Breast epithelium (tissue), 4 donors: ENCODE measurements around the gene PPP2CA. TPM values are rescaled to one million over a fixed set of nuclear protein-coding genes. Genes with fewer than 3 reads are reported as not detected.

ENCODE experiments used
- DNase-seq, 2 donors: peaks; one replicate each; pipeline ENCODE4 v3.0.0-alpha.2; 2019; ENCODE audit warnings: low spot score in 2 of 2
- H3K27ac ChIP-seq, 2 donors: fragments of 200-600 bp; sonication (generic) in 1 of 2; one replicate each; pipeline ENCODE4 v1.5.1; 2016 to 2019; ENCODE audit warnings: mild to moderate bottlenecking in 1 of 2
- H3K27me3 ChIP-seq, 2 donors: fragments of 200-600 bp; sonication (generic) in 1 of 2; one replicate each; pipeline versions ENCODE4 v1.5.1 to v1.6.0; 2017 to 2019; ENCODE audit warnings: control low read depth in 1 of 2, mild to moderate bottlenecking in 1 of 2
- H3K36me3 ChIP-seq: fragments of 200-600 bp; one replicate; pipeline ENCODE4 v1.5.1; 2019
- H3K4me1 ChIP-seq, 2 donors: fragments of 200-600 bp; sonication (generic); one replicate each; pipeline ENCODE4 v1.5.1; 2016 to 2019; ENCODE audit warnings: control low read depth in 1 of 2
- H3K4me3 ChIP-seq, 3 donors: fragments of 200-600 bp; sonication (generic); 1 replicate in 2 of 3; 2 replicates in 1 of 3; pipeline ENCODE4 v1.5.1; 2016 to 2019; ENCODE audit warnings: mild to moderate bottlenecking in 3 of 3, moderate library complexity in 2 of 3
- H3K9me3 ChIP-seq, 2 donors: fragments of 200-600 bp; sonication (generic) in 1 of 2; one replicate each; pipeline ENCODE4 v1.5.1; 2016 to 2019; ENCODE audit warnings: control low read depth in 1 of 2
- CTCF ChIP-seq, 3 donors: fragments of 450-650 bp; IDR thresholded peaks; one replicate each; pipeline ENCODE4 v1.5.1; 2016 to 2017; ENCODE audit warnings: antibody characterized with exemption in 3 of 3, mild to moderate bottlenecking in 3 of 3, moderate library complexity in 3 of 3
- POLR2A ChIP-seq: fragments of 450-650 bp; IDR thresholded peaks from one replicate; pipeline ENCODE4 v1.6.1; 2016; ENCODE audit warnings: antibody characterized with exemption, mild to moderate bottlenecking, moderate library complexity
- POLR2AphosphoS5 ChIP-seq, 3 donors: sonication (generic); formaldehyde crosslinking; IDR thresholded peaks; one replicate each; pipeline ENCODE4 v1.6.1; 2017; ENCODE audit warnings: antibody characterized with exemption in 3 of 3
- intact Hi-C: fragments of 100-400 bp; cut with DNase I; formaldehyde crosslinking; loops from one replicate; pipeline ENCODE4 v1.15.1; 2023; ENCODE audit warnings: low total_unique reads
- total RNA-seq, 3 donors: library from RNA; depleted of rRNA; stranded (reverse); fragments of >200 nt; gene quantifications; one replicate each; pipeline ENCODE4 v1.1.0, GENCODE V29; 2016

PPP2CA gene
- total RNA-seq, 3 donors from 2014 or later, result 101 to 152 (median 121) TPM

DNA sequence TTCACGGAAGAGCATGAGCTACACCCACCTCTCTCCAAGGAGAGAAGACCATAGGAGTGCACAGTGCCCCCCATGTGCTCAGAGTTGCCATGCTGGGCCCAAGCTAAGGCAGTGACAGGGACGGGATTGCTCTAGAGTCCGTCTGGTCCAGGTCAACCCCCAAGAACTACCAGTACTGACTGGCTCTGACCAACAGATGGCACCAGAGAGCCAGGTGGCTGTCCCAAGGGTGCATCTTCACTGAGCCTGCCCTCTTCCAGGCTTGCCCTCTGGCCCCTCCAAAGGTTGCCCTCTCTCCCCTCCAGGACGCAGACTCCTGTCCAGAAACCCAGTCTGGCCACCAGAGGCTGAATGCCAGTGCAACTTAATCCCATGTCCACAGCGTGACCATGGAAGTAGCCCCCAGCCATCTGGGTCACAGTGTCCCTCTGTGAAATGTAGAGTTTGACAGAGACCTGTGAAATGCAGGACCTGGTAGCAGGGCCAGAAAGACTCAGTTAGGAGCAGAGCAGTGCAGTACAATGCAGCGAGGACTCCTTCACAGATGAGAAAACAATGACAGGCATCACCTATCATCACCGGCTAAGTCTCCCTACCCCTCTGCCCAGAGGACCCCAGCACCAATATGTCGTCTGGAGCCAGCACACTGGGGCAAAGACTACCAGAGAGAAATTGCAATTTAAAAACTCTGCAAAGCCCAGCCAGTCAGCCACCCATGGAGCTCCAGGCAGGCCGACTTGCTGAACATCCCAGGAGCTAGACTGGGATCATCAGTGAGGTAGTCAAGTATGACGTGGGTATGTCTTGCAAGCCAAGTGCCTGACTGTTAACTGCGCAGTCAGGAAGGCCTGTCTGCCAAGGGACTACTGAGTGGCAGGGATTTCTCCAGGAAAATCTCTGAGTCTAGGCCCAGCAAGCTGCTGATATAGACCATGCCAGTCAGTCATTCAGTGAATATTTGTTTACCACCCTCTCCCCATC lies 41.4 kb downstream of the PPP2CA start:
- no peaks in the 10 kb centered on the region for H3K4me1 ChIP-seq
- TF ChIP-seq CTCF (IDR thresholded peaks at IDR 0.05), result peak; percentile 59 to 88 (median 76)
- no peak for TF ChIP-seq POLR2A
- no peak for TF ChIP-seq POLR2AphosphoS5 (IDR thresholded peaks at IDR 0.05)
- intact Hi-C loops, result no loop called here
- H3K27ac ChIP-seq, result no peak overlapping the region
- H3K27me3 ChIP-seq, result no peaks in the 10 kb centered on the region
- no peak overlapping the region for H3K4me3 ChIP-seq
- H3K9me3 ChIP-seq, result no peaks in the 10 kb centered on the region
- H3K36me3 ChIP-seq, result no peaks in the 10 kb centered on the region
- peak; percentile 41 to 76 for DNase-seq

GRCh38 chr5:134183481-134183880 lies 42.4 kb downstream of the PPP2CA start:
- H3K4me3 ChIP-seq, result no peak overlapping the region

DNA sequence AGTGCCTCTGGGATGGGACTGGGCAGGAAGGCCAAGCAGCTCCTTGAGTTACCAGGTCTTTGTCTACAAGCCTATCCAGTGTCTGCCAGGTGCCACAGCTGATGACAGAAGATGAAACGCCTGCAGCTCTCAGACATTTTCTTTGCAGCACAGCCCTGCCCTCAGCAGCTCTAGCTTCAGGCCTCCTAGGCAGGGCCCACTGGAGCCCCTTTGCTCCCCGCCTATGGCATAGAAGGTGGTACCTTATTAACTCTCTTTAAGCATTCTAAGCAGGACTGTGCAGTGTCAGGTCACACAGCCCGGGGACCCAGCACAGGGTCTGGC lies 47.8 kb downstream of the PPP2CA start:
- no peaks in the 10 kb centered on the region for H3K9me3 ChIP-seq
- no peaks in the 10 kb centered on the region for H3K27me3 ChIP-seq
- TF ChIP-seq POLR2A (no peak), POLR2AphosphoS5 (IDR thresholded peaks at IDR 0.05) (no peak), CTCF (IDR thresholded peaks at IDR 0.05) (no peak)
- H3K4me3 ChIP-seq, result peak overlapping the region in 1 of 3 donors; percentile 98
- H3K4me1 ChIP-seq, result peaks cover 0 to 15% of the 10 kb centered on the region in 2 donors
- intact Hi-C loops, result no loop called here
- no peaks in the 10 kb centered on the region for H3K36me3 ChIP-seq
- DNase-seq, result no peak
- H3K27ac ChIP-seq, result peak overlapping the region; percentile 100

More at GRCh38 chr5:134183481-134183880, 42.4 kb downstream of the PPP2CA start:
- Histone ChIP-seq H3K4me1 (no peaks in the 10 kb centered on the region), H3K27me3 (no peaks in the 10 kb centered on the region), H3K27ac (no peak overlapping the region), H3K9me3 (no peaks in the 10 kb centered on the region), H3K36me3 (no peaks in the 10 kb centered on the region)
- TF ChIP-seq POLR2AphosphoS5 (IDR thresholded peaks at IDR 0.05) (no peak), CTCF (IDR thresholded peaks at IDR 0.05) (no peak), POLR2A (no peak)
- DNase-seq, result no peak
- intact Hi-C loops, result no loop called here

DNA sequence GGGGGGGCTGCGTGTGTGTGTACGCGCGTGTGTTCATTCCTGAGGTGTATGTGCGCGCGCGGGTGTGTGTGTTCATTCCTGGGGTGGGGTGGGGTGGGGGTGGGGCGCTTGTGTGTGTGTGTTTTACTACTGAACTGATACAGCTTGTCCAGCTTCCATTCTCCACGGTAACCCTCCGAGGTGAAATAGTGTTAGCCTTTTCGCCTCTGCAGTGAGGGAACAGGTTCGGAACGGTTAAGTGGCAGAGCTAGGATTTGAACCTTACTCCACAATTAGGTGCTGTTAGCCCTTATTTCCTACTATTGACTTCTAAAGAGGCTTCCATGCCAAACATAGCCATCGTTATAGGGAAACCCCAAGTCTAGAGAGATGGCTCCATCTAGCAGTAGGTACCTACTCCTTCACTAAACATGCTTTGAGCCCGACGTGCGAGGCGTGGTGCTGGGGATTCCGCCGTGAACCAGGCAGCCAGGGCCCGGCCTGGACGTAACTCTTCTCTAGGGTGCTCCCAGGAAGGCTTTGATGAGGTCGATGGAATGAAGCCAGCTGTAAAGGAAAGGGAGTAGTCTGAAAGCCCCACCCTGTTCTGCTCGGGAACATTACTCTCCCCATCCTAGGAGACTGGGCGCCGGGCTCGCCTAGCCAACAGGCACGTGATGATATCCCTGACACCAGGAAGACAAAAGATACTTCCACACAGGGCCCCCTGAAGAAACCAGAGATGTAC lies 48.3 kb downstream of the PPP2CA start:
- Histone ChIP-seq H3K27me3 (no peaks in the 10 kb centered on the region), H3K4me3 (peak overlapping the region; percentile 92 to 99 (median 98)), H3K36me3 (no peaks in the 10 kb centered on the region), H3K4me1 (peaks cover 0 to 15% of the 10 kb centered on the region in 2 donors), H3K9me3 (no peaks in the 10 kb centered on the region), H3K27ac (peak overlapping the region; percentile 100)
- peak in 1 of 2 donors; percentile 46 for DNase-seq
- TF ChIP-seq POLR2AphosphoS5 (IDR thresholded peaks at IDR 0.05), result no peak
- TF ChIP-seq POLR2A, result no peak
- TF ChIP-seq CTCF (IDR thresholded peaks at IDR 0.05), result no peak
- intact Hi-C loops, result no loop called here
